HG02678 (cell line): ENCODE measurements around the gene SOX1.

Experiments
- ATAC-seq: cut with Tn5 transposase; IDR thresholded peaks from one replicate; pipeline ENCODE4 v1.9.1; 2021; ENCODE audit warnings: mild to moderate bottlenecking, moderate library complexity; ENCODE audit not compliant: unreplicated experiment

The SOX1 gene

GRCh38 chr13:112067116-112067741 is at the start of gene SOX1:
SOX1 (plus strand) TSS chr13:112067149; CDS start chr13:112067659, 510 bp downstream.
- no peak for ATAC-seq

GRCh38 chr13:112024577-112024976 is 42.4 kb upstream of the SOX1 start:
- ATAC-seq: no peak

GRCh38 chr13:112027250-112027649 is 39.7 kb upstream of the SOX1 start:
- no peak for ATAC-seq

- ATAC-seq: no peak
These were observed 38.5 kb upstream of the SOX1 start for GRCh38 chr13:112028481-112028880.

- ATAC-seq: no peak
These were observed 37.8 kb upstream of the SOX1 start for GRCh38 chr13:112029143-112029542.

- no peak for ATAC-seq
These were observed 34.6 kb upstream of the SOX1 start for GRCh38 chr13:112032186-112032993.

GRCh38 chr13:112034231-112034630 is 32.7 kb upstream of the SOX1 start:
- ATAC-seq: no peak

GRCh38 chr13:112034846-112035245 is 32.1 kb upstream of the SOX1 start:
- ATAC-seq: no peak

GRCh38 chr13:112042496-112042895 is 24.5 kb upstream of the SOX1 start:
- no peak for ATAC-seq

GRCh38 chr13:112052213-112052612 is 14.7 kb upstream of the SOX1 start:
- ATAC-seq: no peak

GRCh38 chr13:112053167-112053743 is 13.7 kb upstream of the SOX1 start:
- ATAC-seq: no peak

- no peak for ATAC-seq
These were observed 13.0 kb upstream of the SOX1 start for GRCh38 chr13:112053744-112054615.

GRCh38 chr13:112054616-112055015 is 12.3 kb upstream of the SOX1 start:
- no peak for ATAC-seq

- ATAC-seq: no peak
These were observed 11.7 kb upstream of the SOX1 start for GRCh38 chr13:112055036-112055914.

- no peak for ATAC-seq
These were observed 11.1 kb upstream of the SOX1 start for GRCh38 chr13:112055915-112056269.

- ATAC-seq: no peak
These were observed 10.6 kb upstream of the SOX1 start for GRCh38 chr13:112056284-112056727.

- ATAC-seq: no peak
These were observed 10.1 kb upstream of the SOX1 start for GRCh38 chr13:112056739-112057438.

GRCh38 chr13:112057439-112057735 is 9.6 kb upstream of the SOX1 start:
- no peak for ATAC-seq

GRCh38 chr13:112057736-112058518 is 9.0 kb upstream of the SOX1 start:
- ATAC-seq: no peak
